GM18951 (cell line): ENCODE data around the gene MRPL32.

Source experiments
- POLR2A ChIP-seq: IDR thresholded peaks from 4 replicates; pipeline ENCODE4 v1.6.1; 2011; ENCODE audit warnings: mild to moderate bottlenecking; ENCODE audit not compliant: insufficient read length, insufficient read depth; ENCODE audit errors: extremely low read depth
- in situ Hi-C: fragments of 300-500 bp; cut with MboI; formaldehyde crosslinking; loops from one replicate; pipeline ENCODE4 v1.12.0; 2022; ENCODE audit warnings: low sequenced_read_pairs, mixed read lengths, inconsistent platforms; ENCODE audit not compliant: unreplicated experiment

The MRPL32 gene

GRCh38 chr7:42913591-42913990 is 18.6 kb upstream of the MRPL32 start:
- in situ Hi-C loops: no loop called here
- no peak for TF ChIP-seq POLR2A

- in situ Hi-C loops: no loop called here
- TF ChIP-seq POLR2A: no peak
Measured at GRCh38 chr7:42914009-42914408, 18.2 kb upstream of the MRPL32 start.

GRCh38 chr7:42914421-42915045 is 17.6 kb upstream of the MRPL32 start:
- in situ Hi-C loops: no loop called here
- TF ChIP-seq POLR2A: no peak

GRCh38 chr7:42915356-42915755 is 16.8 kb upstream of the MRPL32 start:
- in situ Hi-C loops: no loop called here
- TF ChIP-seq POLR2A: no peak

GRCh38 chr7:42922017-42922753 is 10.0 kb upstream of the MRPL32 start:
- TF ChIP-seq POLR2A: no peak

DNA sequence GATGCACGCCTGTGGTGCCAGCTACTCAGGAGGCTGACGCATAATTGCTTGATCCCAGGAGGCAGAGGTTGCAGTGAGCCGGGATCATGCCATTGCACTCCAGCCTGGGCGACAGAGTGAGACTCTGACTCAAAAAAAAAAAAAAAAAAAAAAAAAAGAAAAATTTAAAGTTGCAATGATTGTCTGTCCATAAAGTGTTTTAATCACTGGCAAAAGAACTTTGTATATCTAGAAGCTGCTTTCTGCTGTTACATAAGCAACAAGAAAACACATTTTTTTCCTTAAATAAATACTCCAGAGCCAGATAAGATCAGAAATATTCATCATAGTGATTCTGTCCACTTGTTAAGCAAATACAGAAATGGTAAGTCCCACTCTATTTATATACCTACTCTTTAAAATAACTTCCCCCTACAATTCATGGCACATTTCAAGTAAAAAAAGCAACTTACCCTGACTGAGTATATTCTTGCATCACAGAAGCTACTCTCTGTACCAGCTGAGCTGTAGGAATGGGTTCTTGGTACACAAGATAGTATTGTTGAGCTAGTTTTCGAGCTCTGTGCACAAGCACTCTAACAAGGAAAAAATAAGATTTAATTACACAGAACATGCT is 7.8 kb upstream of the MRPL32 start:
- TF ChIP-seq POLR2A: no peak
- in situ Hi-C loops: no loop called here

More at GRCh38 chr7:42922017-42922753, 10.0 kb upstream of the MRPL32 start:
- in situ Hi-C loops: no loop called here

- in situ Hi-C loops: loop anchor here (25.0 kb wide), 3 partner anchors 537 to 912 kb away; partner anchors contain the start of gene COA1
- TF ChIP-seq POLR2A: no peak
Measured at GRCh38 chr7:42925630-42926029, 6.5 kb upstream of the MRPL32 start.

DNA sequence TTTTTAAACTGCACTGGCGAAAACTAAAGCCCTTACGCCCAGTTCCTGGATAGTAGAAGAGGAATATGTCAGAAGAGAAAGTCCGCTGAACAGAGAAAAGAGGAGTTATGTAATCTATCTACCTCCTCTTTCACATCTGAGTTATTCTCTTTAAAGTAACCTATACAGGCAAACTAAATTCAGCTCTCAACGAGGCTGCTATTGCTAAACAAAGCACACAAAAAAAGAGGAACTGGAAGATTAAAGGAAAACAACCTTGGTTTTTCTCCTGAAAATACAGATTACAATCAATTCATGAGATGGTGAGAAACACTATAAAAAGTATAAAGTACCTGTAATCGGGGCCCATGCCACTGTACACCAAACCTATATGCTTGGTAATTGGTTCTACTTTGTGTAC is 6.0 kb upstream of the MRPL32 start:
- no peak for TF ChIP-seq POLR2A
- in situ Hi-C loops: loop anchor here (25.0 kb wide), 3 partner anchors 536 to 911 kb away; partner anchors contain the start of gene COA1

DNA sequence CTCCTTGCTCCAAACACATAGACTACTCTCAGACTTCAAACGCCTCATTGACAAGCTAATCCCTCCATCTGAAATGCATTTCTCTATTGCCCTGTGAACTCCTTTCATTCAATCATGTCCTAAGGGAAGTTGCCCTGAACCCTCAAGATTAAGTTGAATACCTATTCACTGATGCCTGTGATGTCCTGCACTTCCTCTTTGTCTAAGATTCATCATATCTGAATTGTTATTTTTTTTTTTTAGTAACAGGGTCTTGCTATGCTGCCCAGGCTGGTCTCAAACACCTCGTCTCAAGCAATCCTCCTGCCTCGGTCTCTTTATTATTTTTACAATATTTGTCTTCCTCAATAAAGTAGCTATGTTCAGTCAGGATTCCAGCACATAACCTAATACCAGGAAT is 3.4 kb upstream of the MRPL32 start:
- in situ Hi-C loops: loop anchor here (25.0 kb wide), 3 partner anchors 534 to 909 kb away; partner anchors contain the start of gene COA1
- no peak for TF ChIP-seq POLR2A

GRCh38 chr7:42929449-42929848 is 2.7 kb upstream of the MRPL32 start:
- in situ Hi-C loops: loop anchor here (25.0 kb wide), 3 partner anchors 533 to 908 kb away; partner anchors contain the start of gene COA1
- no peak for TF ChIP-seq POLR2A

DNA sequence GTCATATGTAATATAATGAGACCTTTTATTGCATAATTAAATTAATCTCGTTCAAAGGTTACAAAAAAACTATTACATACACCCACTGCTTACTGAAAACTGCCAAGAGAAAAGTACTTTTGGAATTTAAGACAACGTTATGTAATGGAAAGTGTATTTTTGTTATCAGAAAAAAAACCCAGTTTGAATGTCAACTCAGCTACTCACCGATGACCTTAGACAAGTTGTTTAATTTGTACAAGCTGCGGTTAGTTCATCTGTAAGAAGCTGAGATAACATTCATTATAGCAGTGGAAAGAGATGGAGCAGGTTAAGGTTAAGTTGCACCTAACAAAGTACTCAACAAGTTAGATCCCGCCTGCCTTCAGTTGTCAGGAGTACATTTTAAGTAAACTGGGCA is 1.3 kb upstream of the MRPL32 start:
- in situ Hi-C loops: loop anchor here (10.0 to 25.0 kb wide), 4 partner anchors 334 to 906 kb away; partner anchors contain the start of gene COA1

GRCh38 chr7:42931447-42931833 is 736 bp upstream of the MRPL32 start:
- in situ Hi-C loops: loop anchor here (10.0 to 25.0 kb wide), 4 partner anchors 333 to 906 kb away; partner anchors contain the start of gene COA1
- no peak for TF ChIP-seq POLR2A

More for the DNA sequence above, 1.3 kb upstream of the MRPL32 start:
- TF ChIP-seq POLR2A: no peak
